Brain microvascular endothelial cell (primary cell): ENCODE results near the gene RUFY3.

Source experiments
- DNase-seq: peaks from one replicate; pipeline ENCODE4 v3.0.0-alpha.2; 2020
- H3K27ac ChIP-seq: fragments of 250-450 bp; sonication (Bioruptor Pico); 2 replicates; pipeline ENCODE4 v1.5.1; 2020; ENCODE audit warnings: mild to moderate bottlenecking, moderate library complexity
- H3K27me3 ChIP-seq: fragments of 250-450 bp; sonication (Bioruptor Pico); replicated peaks from 2 replicates; pipeline ENCODE4 v1.5.1; 2020; ENCODE audit warnings: mild to moderate bottlenecking
- H3K36me3 ChIP-seq: fragments of 250-450 bp; sonication (Bioruptor Pico); replicated peaks from 2 replicates; pipeline ENCODE4 v1.5.1; 2020; ENCODE audit warnings: mild to moderate bottlenecking
- H3K4me3 ChIP-seq: 2 replicates; pipeline ENCODE4 v1.5.1; 2011; ENCODE audit warnings: low read depth, mild to moderate bottlenecking, control low read depth, low read length, moderate library complexity
- CTCF ChIP-seq: IDR thresholded peaks from 2 replicates; pipeline ENCODE4 v1.5.1; 2011; ENCODE audit warnings: low read depth, mild to moderate bottlenecking, moderate library complexity, low read length, control low read depth, inconsistent platforms; ENCODE audit errors: missing control alignments
- in situ Hi-C: cut with HindIII; loops from 2 replicates; pipeline ENCODE4 v1.10.0; 2017; ENCODE audit warnings: low sequenced_read_pairs, low pct_ligation_motif_present

RUFY3 gene

GRCh38 chr4:70815370-70815769 lies 93.6 kb downstream of the RUFY3 start:
- Histone ChIP-seq H3K4me3 (no peak overlapping the region), H3K27me3 (no peaks in the 10 kb centered on the region), H3K36me3 (peaks cover 21% of the 10 kb centered on the region), H3K27ac (no peak overlapping the region)
- no peak for TF ChIP-seq CTCF
- DNase-seq, result no peak
- in situ Hi-C loops, result no loop called here

GRCh38 chr4:70816894-70817293 lies 95.1 kb downstream of the RUFY3 start:
- no peak for DNase-seq
- TF ChIP-seq CTCF, result no peak
- H3K27me3 ChIP-seq, result no peaks in the 10 kb centered on the region
- in situ Hi-C loops, result no loop called here
- H3K27ac ChIP-seq, result no peak overlapping the region
- no peak overlapping the region for H3K4me3 ChIP-seq
- H3K36me3 ChIP-seq, result peaks cover 27% of the 10 kb centered on the region

GRCh38 chr4:70818173-70818855 lies 96.5 kb downstream of the RUFY3 start:
- no peak overlapping the region for H3K4me3 ChIP-seq
- H3K36me3 ChIP-seq, result peaks cover 37% of the 10 kb centered on the region
- in situ Hi-C loops, result no loop called here
- TF ChIP-seq CTCF, result no peak
- H3K27me3 ChIP-seq, result no peaks in the 10 kb centered on the region
- H3K27ac ChIP-seq, result no peak overlapping the region
- no peak for DNase-seq

- Histone ChIP-seq H3K27ac (no peak overlapping the region), H3K36me3 (peaks cover 41% of the 10 kb centered on the region), H3K4me3 (no peak overlapping the region), H3K27me3 (no peaks in the 10 kb centered on the region)
- no peak for TF ChIP-seq CTCF
- no peak for DNase-seq
- in situ Hi-C loops, result no loop called here
These were observed 97.2 kb downstream of the RUFY3 start for GRCh38 chr4:70818921-70819320.

GRCh38 chr4:70829015-70829414 lies 107.3 kb downstream of the RUFY3 start:
- peaks cover 78% of the 10 kb centered on the region for H3K36me3 ChIP-seq
- in situ Hi-C loops, result no loop called here
- no peak for TF ChIP-seq CTCF
- no peak overlapping the region for H3K27ac ChIP-seq
- H3K4me3 ChIP-seq, result no peak overlapping the region
- H3K27me3 ChIP-seq, result no peaks in the 10 kb centered on the region
- no peak for DNase-seq

- H3K4me3 ChIP-seq, result no peak overlapping the region
- H3K36me3 ChIP-seq, result peaks cover 75% of the 10 kb centered on the region
- no peaks in the 10 kb centered on the region for H3K27me3 ChIP-seq
- no peak for DNase-seq
- TF ChIP-seq CTCF, result no peak
- H3K27ac ChIP-seq, result no peak overlapping the region
- in situ Hi-C loops, result no loop called here
These were observed 107.7 kb downstream of the RUFY3 start for GRCh38 chr4:70829492-70829891.
